SU-DHL-6 (cell line): Measurements from ENCODE around the gene WSB2.
A peak's percentile ranks its signal among the peaks of the same experiment; 100 is the strongest.

ENCODE experiments used
- H2AFZ ChIP-seq: fragments of 200-600 bp; sonication (generic); 2 replicates; pipeline ENCODE4 v1.6.1; 2014; ENCODE audit warnings: low read depth, mild to moderate bottlenecking, moderate library complexity, mixed read lengths, antibody characterized with exemption, low read length; ENCODE audit not compliant: severe bottlenecking
- H3F3A ChIP-seq: fragments of 200-600 bp; shearing (Covaris generic); 2 replicates; pipeline ENCODE4 v1.6.0; 2016; ENCODE audit warnings: antibody characterized with exemption, mild to moderate bottlenecking; ENCODE audit not compliant: insufficient read depth
- H3K27ac ChIP-seq: fragments of 200-600 bp; sonication (generic); 2 replicates; pipeline ENCODE4 v1.5.1; 2016; ENCODE audit warnings: low read depth, mild to moderate bottlenecking, low read length, moderate library complexity, mixed read lengths
- H3K27me3 ChIP-seq: fragments of 200-600 bp; sonication (generic), shearing (Covaris generic); 2 replicates; pipeline ENCODE4 v1.6.0; 2014; ENCODE audit warnings: mild to moderate bottlenecking, low read length
- H3K36me3 ChIP-seq: fragments of 200-600 bp; sonication (generic); 2 replicates; pipeline ENCODE4 v1.6.1; 2014; ENCODE audit warnings: mild to moderate bottlenecking, low read length, mixed read lengths
- H3K4me2 ChIP-seq: fragments of 300-600, 200-600 bp; shearing (Covaris generic), sonication (generic); 2 replicates; pipeline ENCODE4 v1.6.0; 2014; ENCODE audit warnings: low read length, low read depth, mild to moderate bottlenecking; ENCODE audit not compliant: poor library complexity, severe bottlenecking
- H3K4me3 ChIP-seq: fragments of 200-600 bp; sonication (generic); 2 replicates; pipeline ENCODE4 v1.5.1; 2014; ENCODE audit warnings: antibody characterized with exemption, low read length, mild to moderate bottlenecking, mixed read lengths; ENCODE audit not compliant: insufficient read depth, poor library complexity, severe bottlenecking
- H3K79me2 ChIP-seq: fragments of 200-600 bp; sonication (generic); 2 replicates; pipeline ENCODE4 v1.6.1; 2014; ENCODE audit warnings: mild to moderate bottlenecking, low read length, moderate library complexity; ENCODE audit not compliant: insufficient read depth
- H3K9ac ChIP-seq: fragments of 200-600 bp; sonication (generic); 2 replicates; pipeline ENCODE4 v1.7.0; 2014; ENCODE audit warnings: mild to moderate bottlenecking, low read length
- H3K9me2 ChIP-seq: fragments of 200-600 bp; sonication (generic); replicated peaks from 2 replicates; pipeline ENCODE4 v1.6.1; 2014; ENCODE audit warnings: low read length; ENCODE audit not compliant: insufficient read depth
- H3K9me3 ChIP-seq: fragments of 200-600 bp; sonication (generic); 2 replicates; pipeline ENCODE4 v1.6.1; 2014; ENCODE audit warnings: low read length, mixed read lengths; ENCODE audit not compliant: insufficient read depth
- H4K20me1 ChIP-seq: fragments of 200-600 bp; sonication (generic); 2 replicates; pipeline ENCODE4 v1.6.1; 2014; ENCODE audit warnings: low read depth, mild to moderate bottlenecking, antibody characterized with exemption, low read length, moderate library complexity, mixed read lengths
- CTCF ChIP-seq: fragments of 200-600 bp; sonication (generic); IDR thresholded peaks from one replicate; pipeline ENCODE4 v1.5.1; 2017; ENCODE audit warnings: antibody characterized with exemption, mild to moderate bottlenecking, low read length, moderate library complexity; ENCODE audit not compliant: insufficient read depth, poor library complexity, severe bottlenecking
- EZH2phosphoT487 ChIP-seq: fragments of 200-600 bp; sonication (generic), shearing (Covaris generic); conservative IDR thresholded peaks from 2 replicates; pipeline ENCODE4 v1.6.1; 2018; ENCODE audit warnings: mild to moderate bottlenecking, antibody characterized with exemption, low read length, moderate library complexity, mixed read lengths

The WSB2 gene

GRCh38 chr12:118063576-118064391 is 2.8 kb upstream of the WSB2 start:
- Histone ChIP-seq H3K9ac (no peak overlapping the region), H3K9me2 (no peaks in the 10 kb centered on the region)
- TF ChIP-seq CTCF (no peak), EZH2phosphoT487 (no peak)

GRCh38 chr12:118061873-118062843 is 1.2 kb upstream of the WSB2 start:
- Histone ChIP-seq H3K79me2 (no peaks in the 10 kb centered on the region), H2AFZ (peak overlapping the region; percentile 100), H4K20me1 (no peaks in the 10 kb centered on the region), H3F3A (peaks cover 3% of the 10 kb centered on the region; the same call in 1 of the 2 replicates), H3K9me3 (no peaks in the 10 kb centered on the region), H3K4me3 (peak overlapping the region; percentile 80), H3K4me2 (peak overlapping the region; percentile 82), H3K27me3 (no peaks in the 10 kb centered on the region), H3K9ac (peak overlapping the region; percentile 69), H3K36me3 (no peaks in the 10 kb centered on the region), H3K27ac (no peak overlapping the region), H3K9me2 (no peaks in the 10 kb centered on the region)
- TF ChIP-seq CTCF = no peak
- no peak for TF ChIP-seq EZH2phosphoT487

More at GRCh38 chr12:118063576-118064391, 2.8 kb upstream of the WSB2 start:
- H3K27ac ChIP-seq = no peak overlapping the region
- H3K27me3 ChIP-seq = no peaks in the 10 kb centered on the region
- H3K4me2 ChIP-seq = no peak overlapping the region
- H3K4me3 ChIP-seq = no peak overlapping the region
- no peaks in the 10 kb centered on the region for H3K36me3 ChIP-seq
- no peaks in the 10 kb centered on the region for H3K79me2 ChIP-seq
- H4K20me1 ChIP-seq = no peaks in the 10 kb centered on the region
- H3F3A ChIP-seq = peaks cover 3% of the 10 kb centered on the region; the same call in 1 of the 2 replicates
- no peaks in the 10 kb centered on the region for H3K9me3 ChIP-seq
- H2AFZ ChIP-seq = no peak overlapping the region

- Histone ChIP-seq H3K9me2 (no peaks in the 10 kb centered on the region), H3K79me2 (no peaks in the 10 kb centered on the region), H3K27ac (no peak overlapping the region), H3K9ac (peak overlapping the region; percentile 40; the same call in 1 of the 2 replicates), H3F3A (peaks cover 3% of the 10 kb centered on the region; the same call in 1 of the 2 replicates), H4K20me1 (no peaks in the 10 kb centered on the region), H2AFZ (no peak overlapping the region), H3K27me3 (no peaks in the 10 kb centered on the region), H3K9me3 (no peaks in the 10 kb centered on the region), H3K4me2 (peak overlapping the region; percentile 52), H3K4me3 (peak overlapping the region; percentile 46), H3K36me3 (no peaks in the 10 kb centered on the region)
- TF ChIP-seq EZH2phosphoT487 (no peak), CTCF (no peak)
Measured at GRCh38 chr12:118060301-118061010, 523 bp downstream of the WSB2 start.
